ENCODE measurements around the gene WNT16.

The WNT16 gene

GRCh38 chr7:121344497-121344896, 15.7 kb downstream of the WNT16 start:
- DNase-seq: no peak

DNA sequence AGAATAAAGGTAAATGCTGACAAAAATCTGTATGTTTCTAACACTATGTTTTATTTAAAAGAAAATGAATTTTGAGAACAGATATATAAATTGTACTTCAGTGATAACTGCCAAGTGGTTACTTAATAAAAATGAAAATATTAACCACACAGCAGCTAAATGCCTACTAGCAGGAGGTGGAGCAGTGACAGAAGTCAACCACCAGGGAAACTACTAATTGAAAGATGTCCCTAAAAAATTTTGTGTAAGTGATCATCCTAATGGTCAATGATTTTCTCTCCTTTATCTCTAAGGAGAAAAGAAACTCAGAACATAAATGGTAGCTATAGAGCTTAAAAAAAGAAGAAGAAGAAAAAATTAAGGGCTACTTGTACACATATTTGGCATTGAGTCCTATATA, 22.9 kb downstream of the WNT16 start:
- no peak for DNase-seq

- no peak for DNase-seq
These were observed 23.5 kb downstream of the WNT16 start for GRCh38 chr7:121352323-121352722.

DNA sequence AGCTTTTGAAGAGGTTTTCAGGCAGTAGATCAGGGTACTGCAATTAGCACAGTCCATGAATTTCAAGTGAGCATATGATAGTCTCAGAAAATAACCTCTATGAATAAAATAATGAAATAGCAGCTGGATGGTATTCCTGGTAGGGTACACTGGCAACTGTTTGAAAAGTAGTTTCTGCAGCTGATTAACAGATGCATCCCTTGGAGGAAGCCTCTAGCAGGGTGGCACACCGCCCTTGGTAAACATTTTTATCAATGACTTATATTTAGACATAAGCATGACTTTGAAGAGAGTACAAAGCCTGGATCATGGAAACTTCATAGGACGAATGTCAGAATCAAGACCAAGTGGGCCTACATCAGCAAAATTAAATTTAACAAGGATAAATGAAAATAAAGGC, 26.8 kb downstream of the WNT16 start:
- DNase-seq: no peak

DNA sequence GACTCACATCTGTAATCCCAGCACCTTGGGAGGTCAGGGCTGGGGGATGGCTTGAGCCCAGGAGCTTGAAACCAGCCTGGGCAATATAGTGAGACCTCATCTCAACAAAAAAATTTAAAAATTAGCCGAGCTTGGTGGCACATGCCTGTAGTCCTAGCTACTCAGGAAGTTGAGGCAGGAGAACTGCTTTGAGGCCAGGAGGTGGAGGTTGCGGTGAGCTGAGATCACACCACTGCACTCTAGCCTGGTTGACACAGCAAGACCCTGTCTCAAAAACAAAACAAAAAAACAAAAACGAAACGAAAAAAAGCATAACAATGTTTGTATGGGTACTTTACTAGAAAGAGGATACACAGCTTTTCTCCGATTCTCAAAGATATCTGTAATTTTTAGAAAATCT, 31.8 kb downstream of the WNT16 start:
- DNase-seq: no peak

DNA sequence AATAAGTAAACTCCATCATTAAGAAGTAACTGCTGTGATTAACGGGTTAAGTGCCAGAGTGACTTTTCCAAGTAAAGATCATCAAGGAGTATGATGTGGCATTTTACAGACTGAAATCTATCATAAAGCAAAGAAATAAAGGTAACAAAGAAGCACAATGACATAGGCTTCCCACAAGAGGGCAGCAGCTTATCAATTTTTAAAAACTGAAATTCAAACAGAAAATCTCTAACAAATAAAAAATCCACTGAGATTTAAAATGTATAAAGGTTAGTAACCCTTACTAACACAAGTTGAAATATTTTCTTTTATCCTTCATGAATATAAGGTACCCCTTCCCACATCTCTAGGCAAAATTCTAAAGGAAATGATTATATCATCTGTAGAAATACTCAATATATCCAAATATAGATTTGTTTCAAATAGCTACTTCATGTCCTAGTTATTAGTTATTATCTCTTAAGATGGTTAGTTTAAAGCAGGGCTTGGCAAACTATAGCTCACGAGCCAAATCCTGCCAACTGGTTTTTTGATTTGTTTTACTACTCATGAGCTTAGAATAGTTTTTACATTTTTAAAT, 38.1 kb downstream of the WNT16 start:
- peak; percentile 46 for DNase-seq

- peak; percentile 46 for DNase-seq
These were observed 40.7 kb downstream of the WNT16 start for GRCh38 chr7:121369462-121369861.

- no peak for DNase-seq
These were observed 42.6 kb downstream of the WNT16 start for GRCh38 chr7:121371367-121371766.

GRCh38 chr7:121371883-121372282, 43.1 kb downstream of the WNT16 start:
- no peak for DNase-seq

DNA sequence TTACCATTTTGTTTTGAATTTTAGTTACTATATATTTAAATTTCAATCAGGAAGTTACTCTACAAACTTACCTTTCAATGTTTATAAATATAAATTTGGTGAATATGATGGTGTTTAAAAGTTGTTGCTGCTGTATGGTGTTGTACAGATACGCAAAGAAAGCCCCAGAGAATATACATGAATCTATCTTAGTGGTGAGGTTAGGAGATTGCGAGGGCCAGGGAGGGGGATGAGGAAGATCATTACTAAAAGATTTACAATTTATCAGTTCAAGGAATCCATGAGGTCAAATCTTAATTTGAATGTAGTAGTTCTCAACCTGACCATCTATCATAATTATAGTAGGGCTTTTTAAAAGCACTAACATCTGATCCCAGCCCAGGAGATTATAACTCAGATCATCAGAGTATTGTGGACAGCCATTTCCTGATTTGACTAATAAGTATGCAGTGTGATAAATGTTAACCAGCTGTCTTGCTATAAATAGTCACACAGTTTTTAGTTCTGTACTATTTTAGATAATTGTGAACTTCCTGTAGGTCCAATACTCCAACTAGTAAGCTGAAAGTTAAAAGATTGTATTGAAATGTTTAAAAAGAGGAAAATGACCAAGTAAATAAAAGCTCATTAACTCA, 43.7 kb downstream of the WNT16 start:
- peak; percentile 75 for DNase-seq

GRCh38 chr7:121373177-121373576, 44.4 kb downstream of the WNT16 start:
- peak; percentile 33 for DNase-seq

DNA sequence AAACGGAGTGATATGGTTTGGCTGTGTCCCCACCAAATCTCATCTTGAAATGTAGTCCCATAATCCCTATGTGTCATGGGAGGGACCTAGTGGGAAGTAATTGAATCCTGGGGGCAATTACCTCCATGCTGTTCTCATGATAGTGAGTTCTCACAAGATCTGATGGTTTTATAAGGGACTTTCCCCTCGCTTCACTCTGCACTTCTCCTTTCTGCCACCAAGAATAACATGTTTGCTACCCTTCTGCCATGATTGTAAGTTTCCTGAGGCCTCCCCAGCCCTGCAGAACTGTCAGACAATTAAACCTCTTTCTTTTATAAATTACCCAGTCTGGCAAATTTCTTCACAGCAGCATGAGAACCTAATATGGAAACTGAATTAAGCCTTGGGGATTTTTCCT, 48.2 kb downstream of the WNT16 start:
- DNase-seq: no peak

- DNase-seq: no peak
These were observed 51.1 kb downstream of the WNT16 start for GRCh38 chr7:121379930-121380329.

- DNase-seq: no peak
These were observed 53.7 kb downstream of the WNT16 start for GRCh38 chr7:121382473-121382872.

DNA sequence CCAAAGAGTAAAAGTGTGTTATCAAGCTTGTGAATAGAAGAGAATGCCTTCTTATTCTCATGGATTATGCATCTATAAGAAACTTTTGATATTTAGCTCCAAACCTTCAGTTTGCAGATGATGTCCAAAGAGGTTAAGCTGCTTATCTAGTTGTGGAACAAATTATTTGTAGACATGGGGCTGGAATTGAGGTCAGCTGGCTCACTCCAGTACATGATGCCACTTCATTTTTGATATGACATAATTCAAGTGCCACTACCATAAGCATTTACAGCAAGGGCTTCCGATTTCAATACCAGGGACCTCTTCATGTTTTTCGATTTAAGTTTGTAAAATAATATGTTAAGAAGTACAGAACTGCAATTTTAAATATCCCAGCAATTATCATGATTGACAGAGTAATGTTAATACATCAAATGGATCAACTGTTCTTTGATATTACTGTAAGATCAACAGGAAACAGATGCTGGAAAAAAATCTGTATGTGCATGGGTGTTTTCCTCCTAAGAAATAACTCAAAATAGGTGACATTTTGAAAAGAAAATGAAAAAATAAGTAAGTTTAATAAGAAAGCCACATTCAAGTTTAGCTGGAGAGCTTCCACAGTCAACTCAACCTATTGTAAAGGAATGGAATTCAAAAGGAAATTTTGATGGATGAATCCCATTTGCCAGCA, 54.6 kb downstream of the WNT16 start:
- no peak for DNase-seq

- no peak for DNase-seq
These were observed 55.5 kb downstream of the WNT16 start for GRCh38 chr7:121384265-121384664.

DNA sequence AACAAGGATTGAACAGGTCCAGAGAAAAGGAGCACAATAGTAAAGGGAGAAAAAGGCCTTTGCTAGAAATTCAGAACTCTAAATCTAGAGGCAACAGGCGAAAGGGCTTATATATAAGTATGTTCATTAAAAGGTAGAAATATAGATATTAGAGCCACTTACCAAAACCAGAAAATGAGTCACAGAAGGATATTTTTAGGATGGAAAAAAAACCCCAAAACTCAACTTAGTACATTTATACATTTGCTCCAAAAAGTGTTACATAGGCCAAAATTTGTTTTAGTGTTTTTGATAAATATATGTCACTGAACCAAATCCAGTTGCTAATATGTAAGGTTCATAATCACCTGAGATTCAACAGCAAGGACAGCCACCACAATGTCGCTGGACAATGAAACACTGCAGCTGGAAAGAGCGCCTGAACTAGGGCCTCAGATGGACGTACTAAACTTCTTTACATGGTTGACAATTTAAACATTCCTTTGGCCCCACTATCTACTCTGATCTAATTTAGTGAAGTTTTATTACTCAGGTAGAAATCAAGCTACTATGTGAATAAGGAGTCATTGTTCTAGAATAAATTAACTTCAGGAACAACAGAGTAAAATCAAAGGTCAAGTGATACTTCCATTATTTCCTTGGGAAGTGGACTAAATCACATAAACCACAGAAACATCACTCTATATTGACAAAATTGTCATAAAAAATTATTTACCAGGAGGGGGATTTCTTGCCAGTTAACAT, 56.4 kb downstream of the WNT16 start:
- DNase-seq: no peak

GRCh38 chr7:121385800-121386179, 57.0 kb downstream of the WNT16 start:
- DNase-seq: peak; percentile 73

DNA sequence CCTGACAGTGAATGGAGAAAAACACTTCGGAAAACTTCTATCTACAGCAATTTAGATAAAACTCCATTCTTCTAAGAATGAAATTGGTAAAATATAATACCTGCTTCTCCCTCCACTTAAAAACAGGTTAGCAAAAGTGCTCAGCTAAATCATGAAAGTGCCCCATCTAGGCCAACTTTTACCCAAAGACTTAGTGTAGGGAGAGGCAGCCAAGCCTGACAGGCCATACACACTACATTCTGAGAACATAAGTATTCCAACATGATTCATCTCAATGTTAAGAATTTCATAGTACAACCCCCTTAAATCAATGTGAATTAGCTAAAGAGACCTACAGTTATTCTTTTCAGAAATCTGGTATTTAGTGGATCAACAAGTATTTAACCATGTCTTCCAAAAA, 60.1 kb downstream of the WNT16 start:
- DNase-seq: no peak

DNA sequence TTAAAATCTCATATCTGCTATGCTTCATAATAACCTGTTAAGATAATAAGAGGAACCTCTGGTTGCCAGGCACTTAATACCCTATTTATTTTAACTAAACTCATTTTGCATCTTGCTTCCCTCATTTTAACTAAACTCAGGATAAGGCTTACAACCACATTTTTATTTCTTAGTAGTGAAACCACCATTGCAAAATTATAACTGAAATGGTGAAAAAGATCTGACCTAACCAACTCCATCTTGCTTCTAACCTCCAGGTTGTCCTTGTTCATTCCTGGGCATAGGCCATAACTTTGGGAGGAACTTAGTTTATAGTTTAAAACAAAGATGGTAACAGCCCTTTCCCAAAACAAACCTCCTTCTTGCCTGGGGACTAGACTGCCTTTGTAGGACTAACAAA, 61.3 kb downstream of the WNT16 start:
- DNase-seq: no peak

DNA sequence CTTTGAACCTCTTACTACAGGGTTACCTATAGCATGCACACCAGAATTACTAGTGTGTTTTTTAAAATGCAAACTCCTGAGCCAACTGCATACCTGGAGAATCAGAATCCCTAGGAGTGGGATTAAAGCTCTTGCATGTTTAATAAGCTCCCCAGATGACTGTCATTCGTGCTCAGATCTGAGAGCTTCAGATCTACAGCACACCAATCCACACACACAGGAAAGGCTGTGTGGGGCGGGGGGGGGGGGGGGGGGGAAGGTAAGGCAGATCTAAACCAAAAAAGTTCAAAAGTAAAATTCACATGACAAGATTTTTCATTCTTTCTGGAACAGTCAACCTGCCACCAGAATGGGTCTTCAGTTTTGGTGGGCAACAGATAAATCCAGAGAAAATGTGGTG, 61.8 kb downstream of the WNT16 start:
- peak; percentile 20 for DNase-seq
